ENCODE measurements around the gene POR.

GRCh38 chr7:75953431-75953830 is 38.5 kb downstream of the POR start:
- TF ChIP-seq CTCF (IDR thresholded peaks at IDR 0.05; ENCODE audit: low read depth, low read length) (no peak), EZH2phosphoT487 (IDR thresholded peaks at IDR 0.05; ENCODE audit: low read depth) (no peak)
